SH-SY5Y (cell line): ENCODE results near the gene SELENOV.

ENCODE experiments used
- GATA2 ChIP-seq: IDR thresholded peaks from 2 replicates; pipeline ENCODE4 v1.6.1; 2011; ENCODE audit warnings: mild to moderate bottlenecking, low read depth, low read length
- GATA3 ChIP-seq: IDR thresholded peaks from 2 replicates; pipeline ENCODE4 v1.6.1; 2011; ENCODE audit warnings: low read depth, mild to moderate bottlenecking, low read length, moderate library complexity

DNA sequence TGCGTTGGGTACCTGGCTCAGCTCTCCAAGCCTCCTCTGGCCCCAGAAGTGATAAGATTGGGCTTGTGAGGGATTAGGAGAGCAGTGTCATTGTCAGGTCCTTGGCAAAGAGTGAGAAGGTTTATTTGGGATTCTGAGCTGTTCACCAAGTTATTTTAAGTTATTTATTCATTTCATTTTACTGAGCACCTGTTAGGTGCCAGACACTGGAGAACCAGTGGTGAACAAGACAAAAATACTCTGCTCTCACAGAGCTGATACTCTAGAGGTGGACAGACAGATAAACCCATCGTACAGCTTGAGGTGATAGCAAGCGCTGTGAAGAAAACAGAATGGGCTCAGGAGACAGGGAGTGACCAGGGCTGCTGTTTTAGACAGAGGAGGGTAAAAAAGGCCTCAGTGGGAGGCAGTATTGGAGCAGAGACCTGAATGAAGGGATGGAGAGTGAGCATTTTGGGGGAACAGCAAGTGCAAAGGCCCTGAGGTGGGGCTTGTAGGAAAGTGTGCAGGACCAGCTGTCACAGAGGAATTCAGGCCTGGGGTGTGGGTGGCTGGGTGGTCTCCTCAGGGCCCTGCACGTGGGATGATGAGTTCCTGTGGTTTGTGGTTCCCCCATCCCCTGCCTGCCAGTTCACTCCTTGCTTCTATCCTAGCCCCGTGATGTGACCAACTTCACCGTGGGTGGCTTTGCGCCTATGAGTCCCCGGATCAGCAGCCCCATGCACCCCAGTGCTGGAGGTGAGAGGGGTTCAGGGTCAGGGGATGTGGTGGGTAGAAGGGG is 43.0 kb upstream of the SELENOV start:
- TF ChIP-seq GATA3 (no peak), GATA2 (no peak)
